Measurements from ENCODE around the gene NEMF. TPM values are rescaled to one million over a fixed set of nuclear protein-coding genes. Genes with fewer than 3 reads are reported as not detected.
"Not testable (repeated sequence)": the region's sequence is repeated elsewhere in the genome, so short reads cannot be mapped to it uniquely, and the experiment has no call there.

Gene NEMF
- total RNA-seq, 1 experiment from 2014 or later = 43.6 TPM

GRCh38 chr14:49880267-49881064 is 27.9 kb upstream of the NEMF start:
- peak; percentile 74 for DNase-seq (ENCODE audit: low read depth)
- in situ Hi-C loops (cut with HindIII; ENCODE audit: low pct_unique_long_range_greater_than_20kb, low sequenced_read_pairs) = no loop called here

- in situ Hi-C loops (cut with HindIII; ENCODE audit: low pct_unique_long_range_greater_than_20kb, low sequenced_read_pairs) = no loop called here
- peak; percentile 74 for DNase-seq (ENCODE audit: low read depth)
These were observed 27.1 kb upstream of the NEMF start for GRCh38 chr14:49879646-49880204.

- DNase-seq (ENCODE audit: low read depth) = no peak
- in situ Hi-C loops (cut with HindIII; ENCODE audit: low pct_unique_long_range_greater_than_20kb, low sequenced_read_pairs) = no loop called here
These were observed 24.1 kb upstream of the NEMF start for GRCh38 chr14:49876563-49877127.

GRCh38 chr14:49875640-49876198 is 23.1 kb upstream of the NEMF start:
- no peak for DNase-seq (ENCODE audit: low read depth)
- in situ Hi-C loops (cut with HindIII; ENCODE audit: low pct_unique_long_range_greater_than_20kb, low sequenced_read_pairs) = no loop called here

- DNase-seq (ENCODE audit: low read depth) = not testable (repeated sequence)
- in situ Hi-C loops (cut with HindIII; ENCODE audit: low pct_unique_long_range_greater_than_20kb, low sequenced_read_pairs) = loop anchor here (25.0 kb wide), 1 partner anchor 264 kb away; no protein-coding TSS in a partner anchor
These were observed 21.0 kb upstream of the NEMF start for GRCh38 chr14:49873548-49873947.

GRCh38 chr14:49870908-49871307 is 18.3 kb upstream of the NEMF start:
- in situ Hi-C loops (cut with HindIII; ENCODE audit: low pct_unique_long_range_greater_than_20kb, low sequenced_read_pairs) = loop anchor here (25.0 kb wide), 1 partner anchor 266 kb away; no protein-coding TSS in a partner anchor
- DNase-seq (ENCODE audit: low read depth) = peak; percentile 84

- in situ Hi-C loops (cut with HindIII; ENCODE audit: low pct_unique_long_range_greater_than_20kb, low sequenced_read_pairs) = loop anchor here (25.0 kb wide), 1 partner anchor 269 kb away; no protein-coding TSS in a partner anchor
- DNase-seq (ENCODE audit: low read depth) = no peak
These were observed 16.1 kb upstream of the NEMF start for GRCh38 chr14:49868720-49869114.

GRCh38 chr14:49867831-49868719 is 15.5 kb upstream of the NEMF start:
- in situ Hi-C loops (cut with HindIII; ENCODE audit: low pct_unique_long_range_greater_than_20kb, low sequenced_read_pairs) = loop anchor here (25.0 kb wide), 1 partner anchor 269 kb away; no protein-coding TSS in a partner anchor
- peak; percentile 93 for DNase-seq (ENCODE audit: low read depth)

- in situ Hi-C loops (cut with HindIII; ENCODE audit: low pct_unique_long_range_greater_than_20kb, low sequenced_read_pairs) = loop anchor here (25.0 kb wide), 1 partner anchor 272 kb away; no protein-coding TSS in a partner anchor
- peak; percentile 66 for DNase-seq (ENCODE audit: low read depth)
These were observed 12.9 kb upstream of the NEMF start for GRCh38 chr14:49865431-49865859.

- in situ Hi-C loops (cut with HindIII; ENCODE audit: low pct_unique_long_range_greater_than_20kb, low sequenced_read_pairs) = loop anchor here (25.0 kb wide), 1 partner anchor 274 kb away; no protein-coding TSS in a partner anchor
These were observed 11.1 kb upstream of the NEMF start for GRCh38 chr14:49863487-49864281.

GRCh38 chr14:49862089-49862673 is 9.6 kb upstream of the NEMF start:
- in situ Hi-C loops (cut with HindIII; ENCODE audit: low pct_unique_long_range_greater_than_20kb, low sequenced_read_pairs) = loop anchor here (25.0 kb wide), 1 partner anchor 275 kb away; no protein-coding TSS in a partner anchor
- DNase-seq (ENCODE audit: low read depth) = peak; percentile 89

More at GRCh38 chr14:49863487-49864281, 11.1 kb upstream of the NEMF start:
- DNase-seq (ENCODE audit: low read depth) = peak; percentile 26

- peak; percentile 81 for DNase-seq (ENCODE audit: low read depth)
- in situ Hi-C loops (cut with HindIII; ENCODE audit: low pct_unique_long_range_greater_than_20kb, low sequenced_read_pairs) = loop anchor here (25.0 kb wide), 1 partner anchor 276 kb away; no protein-coding TSS in a partner anchor
These were observed 9.1 kb upstream of the NEMF start for GRCh38 chr14:49861699-49862088.

GRCh38 chr14:49860988-49861698 is 8.6 kb upstream of the NEMF start:
- in situ Hi-C loops (cut with HindIII; ENCODE audit: low pct_unique_long_range_greater_than_20kb, low sequenced_read_pairs) = loop anchor here (25.0 kb wide), 1 partner anchor 276 kb away; no protein-coding TSS in a partner anchor
- DNase-seq (ENCODE audit: low read depth) = no peak

- no peak for DNase-seq (ENCODE audit: low read depth)
- in situ Hi-C loops (cut with HindIII; ENCODE audit: low pct_unique_long_range_greater_than_20kb, low sequenced_read_pairs) = loop anchor here (25.0 kb wide), 1 partner anchor 279 kb away; no protein-coding TSS in a partner anchor
These were observed 5.8 kb upstream of the NEMF start for GRCh38 chr14:49858383-49858782.

- in situ Hi-C loops (cut with HindIII; ENCODE audit: low pct_unique_long_range_greater_than_20kb, low sequenced_read_pairs) = loop anchor here (25.0 kb wide), 1 partner anchor 280 kb away; no protein-coding TSS in a partner anchor
- no peak for DNase-seq (ENCODE audit: low read depth)
These were observed 4.9 kb upstream of the NEMF start for GRCh38 chr14:49857427-49858003.
